Measurements from ENCODE around the gene MEX3D. TPM values are rescaled to one million over a fixed set of nuclear protein-coding genes. Genes with fewer than 3 reads are reported as not detected.

Gene MEX3D
- total and polyA plus RNA-seq, 2 experiments from 2014 or later = 12.4 to 94.9 TPM

DNA sequence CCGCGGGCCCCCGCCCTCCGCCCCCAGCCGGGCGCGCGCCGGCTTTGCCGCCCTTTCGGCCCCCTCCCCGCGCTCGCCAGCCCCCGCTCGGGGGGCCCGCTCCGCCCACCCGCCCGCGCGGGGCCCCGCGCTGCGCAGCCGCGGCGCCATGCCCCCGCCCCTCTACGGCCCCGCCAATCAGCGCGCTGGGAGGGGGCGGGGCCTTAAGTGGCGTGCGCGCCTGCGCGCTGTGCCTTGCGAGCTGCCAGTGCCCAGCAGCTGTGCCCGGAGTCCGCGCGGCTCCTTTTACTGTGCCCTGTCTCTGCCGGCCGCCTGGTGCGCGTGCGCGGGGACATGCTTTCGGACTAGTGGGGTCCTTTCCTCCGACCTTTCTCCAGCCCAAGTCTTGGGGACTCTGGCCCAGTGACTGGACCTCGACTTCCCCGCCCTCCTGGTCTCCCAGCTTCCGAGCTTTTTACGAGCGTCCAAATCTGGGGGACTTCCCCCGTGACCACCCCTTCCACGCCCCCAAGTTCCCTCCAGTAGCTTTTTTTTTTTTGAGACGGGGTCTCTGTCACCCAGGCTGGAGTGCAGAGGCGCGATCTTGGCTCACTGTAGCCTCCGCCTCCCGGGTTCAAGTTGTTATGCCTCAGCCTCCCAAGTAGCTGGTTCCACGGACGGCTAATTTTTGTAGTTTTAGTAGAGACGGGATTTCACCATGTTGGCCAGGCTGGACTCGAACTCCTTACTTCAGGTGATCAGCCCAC lies 24.8 kb upstream of the MEX3D start, which contains the start of gene MBD3:
TSS of gene MBD3 (minus strand) at position 111 of the 746 bp plus-strand sequence. CDS start 234 bp downstream, outside the sequence.
- DNase-seq (ENCODE audit: low spot score) = peak; percentile 97
- Histone ChIP-seq H3K4me1 (ENCODE audit: insufficient read depth) (peaks cover 11% of the 10 kb centered on the region), H3K36me3 (ENCODE audit: insufficient read depth) (peaks cover 11% of the 10 kb centered on the region), H3K27me3 (ENCODE audit: insufficient read depth) (no peaks in the 10 kb centered on the region), H3K4me3 (peak within 1 kb of the TSS; percentile 94), H4K20me1 (replicated peaks; ENCODE audit: insufficient read depth) (peaks cover 22% of the 10 kb centered on the region), H3K9me2 (ENCODE audit: insufficient read depth) (no peaks in the 10 kb centered on the region), H3K4me2 (peak within 1 kb of the TSS; percentile 98), H3K27ac (ENCODE audit: low read depth) (peak within 1 kb of the TSS; percentile 99), H3K79me2 (replicated peaks; ENCODE audit: insufficient read depth) (peaks cover 41% of the 10 kb centered on the region), H2AFZ (peak within 1 kb of the TSS; percentile 74; the same call in 1 of the 2 replicates), H3F3A (replicated peaks; ENCODE audit: low read depth) (peaks cover 32% of the 10 kb centered on the region)
- H3K36me3 Mint-ChIP-seq (ENCODE audit: low read depth) = peaks cover 37% of the 10 kb centered on the region
- H3K9me3 Mint-ChIP-seq = no peaks in the 10 kb centered on the region
- H3K4me3 Mint-ChIP-seq = peak within 1 kb of the TSS; percentile 89
- H3K4me1 Mint-ChIP-seq = peaks cover 6% of the 10 kb centered on the region
- H3K27ac Mint-ChIP-seq = peak within 1 kb of the TSS; percentile 95
- TF ChIP-seq, protein P1, sequence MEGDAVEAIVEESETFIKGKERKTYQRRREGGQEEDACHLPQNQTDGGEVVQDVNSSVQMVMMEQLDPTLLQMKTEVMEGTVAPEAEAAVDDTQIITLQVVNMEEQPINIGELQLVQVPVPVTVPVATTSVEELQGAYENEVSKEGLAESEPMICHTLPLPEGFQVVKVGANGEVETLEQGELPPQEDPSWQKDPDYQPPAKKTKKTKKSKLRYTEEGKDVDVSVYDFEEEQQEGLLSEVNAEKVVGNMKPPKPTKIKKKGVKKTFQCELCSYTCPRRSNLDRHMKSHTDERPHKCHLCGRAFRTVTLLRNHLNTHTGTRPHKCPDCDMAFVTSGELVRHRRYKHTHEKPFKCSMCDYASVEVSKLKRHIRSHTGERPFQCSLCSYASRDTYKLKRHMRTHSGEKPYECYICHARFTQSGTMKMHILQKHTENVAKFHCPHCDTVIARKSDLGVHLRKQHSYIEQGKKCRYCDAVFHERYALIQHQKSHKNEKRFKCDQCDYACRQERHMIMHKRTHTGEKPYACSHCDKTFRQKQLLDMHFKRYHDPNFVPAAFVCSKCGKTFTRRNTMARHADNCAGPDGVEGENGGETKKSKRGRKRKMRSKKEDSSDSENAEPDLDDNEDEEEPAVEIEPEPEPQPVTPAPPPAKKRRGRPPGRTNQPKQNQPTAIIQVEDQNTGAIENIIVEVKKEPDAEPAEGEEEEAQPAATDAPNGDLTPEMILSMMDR (conservative IDR thresholded peaks at IDR 0.05; ENCODE audit: low read depth in 2 of 2) = no peak
- TF ChIP-seq POLR2AphosphoS5 (IDR thresholded peaks at IDR 0.05; ENCODE audit: low read depth) (peak; percentile 80), CREB1 (CRISPR knock-in tag; IDR thresholded peaks at IDR 0.05; ENCODE audit: low read depth) (no peak)
- peak; percentile 76 for ATAC-seq
- H3K27me3 Mint-ChIP-seq (ENCODE audit: insufficient read depth, low read depth, poor library complexity) = peaks cover 27% of the 10 kb centered on the region

GRCh38 chr19:1592024-1592754 lies 24.1 kb upstream of the MEX3D start:
- H3K36me3 ChIP-seq (ENCODE audit: insufficient read depth) = peaks cover 5% of the 10 kb centered on the region
- H3K4me2 ChIP-seq = peak overlapping the region; percentile 98
- peak overlapping the region; percentile 94 for H3K4me3 ChIP-seq
- H3K27ac Mint-ChIP-seq = peak overlapping the region; percentile 95
- H3K4me1 Mint-ChIP-seq = peaks cover 6% of the 10 kb centered on the region
- no peaks in the 10 kb centered on the region for H3K9me3 Mint-ChIP-seq
- H3K36me3 Mint-ChIP-seq (ENCODE audit: low read depth) = peaks cover 36% of the 10 kb centered on the region
- H3K9me2 ChIP-seq (ENCODE audit: insufficient read depth) = no peaks in the 10 kb centered on the region
- ATAC-seq (peak; percentile 55), DNase-seq (ENCODE audit: low spot score) (peak; percentile 89)
- H3K4me3 Mint-ChIP-seq = peak overlapping the region; percentile 89
- peaks cover 17% of the 10 kb centered on the region for H4K20me1 ChIP-seq (replicated peaks; ENCODE audit: insufficient read depth)
- H2AFZ ChIP-seq = no peak overlapping the region
- peaks cover 32% of the 10 kb centered on the region for H3F3A ChIP-seq (replicated peaks; ENCODE audit: low read depth)
- no peaks in the 10 kb centered on the region for H3K27me3 ChIP-seq (ENCODE audit: insufficient read depth)
- H3K27me3 Mint-ChIP-seq (ENCODE audit: insufficient read depth, low read depth, poor library complexity) = peaks cover 29% of the 10 kb centered on the region
- H3K4me1 ChIP-seq (ENCODE audit: insufficient read depth) = peaks cover 11% of the 10 kb centered on the region
- H3K79me2 ChIP-seq (replicated peaks; ENCODE audit: insufficient read depth) = peaks cover 48% of the 10 kb centered on the region
- peak overlapping the region; percentile 99 for H3K27ac ChIP-seq (ENCODE audit: low read depth)
- TF ChIP-seq POLR2AphosphoS5 (IDR thresholded peaks at IDR 0.05; ENCODE audit: low read depth) (peak; percentile 92), REST (IDR thresholded peaks at IDR 0.05; ENCODE audit: unreplicated experiment) (no peak), NANOG (IDR thresholded peaks at IDR 0.05; ENCODE audit: borderline replicate concordance) (no peak), EZH2phosphoT487 (IDR thresholded peaks at IDR 0.05; ENCODE audit: unreplicated experiment) (no peak)
